NCI-H524 treated with DMSO at 0.1 percent for 48 hours (cell line): Measurements from ENCODE around the gene DENND2D.

Source experiments
- DNase-seq: peaks from one replicate; lab custom pipeline; 2025; lab: John Stamatoyannopoulos, UW

Gene DENND2D, protein sequence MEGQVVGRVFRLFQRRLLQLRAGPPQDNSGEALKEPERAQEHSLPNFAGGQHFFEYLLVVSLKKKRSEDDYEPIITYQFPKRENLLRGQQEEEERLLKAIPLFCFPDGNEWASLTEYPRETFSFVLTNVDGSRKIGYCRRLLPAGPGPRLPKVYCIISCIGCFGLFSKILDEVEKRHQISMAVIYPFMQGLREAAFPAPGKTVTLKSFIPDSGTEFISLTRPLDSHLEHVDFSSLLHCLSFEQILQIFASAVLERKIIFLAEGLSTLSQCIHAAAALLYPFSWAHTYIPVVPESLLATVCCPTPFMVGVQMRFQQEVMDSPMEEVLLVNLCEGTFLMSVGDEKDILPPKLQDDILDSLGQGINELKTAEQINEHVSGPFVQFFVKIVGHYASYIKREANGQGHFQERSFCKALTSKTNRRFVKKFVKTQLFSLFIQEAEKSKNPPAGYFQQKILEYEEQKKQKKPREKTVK

GRCh38 chr1:111199881-111200801 lies at the start of gene DENND2D:
Gene DENND2D (minus strand): TSS chr1:111200646. CDS start chr1:111200459, 187 bp downstream.
- DNase-seq, result no peak

DNA sequence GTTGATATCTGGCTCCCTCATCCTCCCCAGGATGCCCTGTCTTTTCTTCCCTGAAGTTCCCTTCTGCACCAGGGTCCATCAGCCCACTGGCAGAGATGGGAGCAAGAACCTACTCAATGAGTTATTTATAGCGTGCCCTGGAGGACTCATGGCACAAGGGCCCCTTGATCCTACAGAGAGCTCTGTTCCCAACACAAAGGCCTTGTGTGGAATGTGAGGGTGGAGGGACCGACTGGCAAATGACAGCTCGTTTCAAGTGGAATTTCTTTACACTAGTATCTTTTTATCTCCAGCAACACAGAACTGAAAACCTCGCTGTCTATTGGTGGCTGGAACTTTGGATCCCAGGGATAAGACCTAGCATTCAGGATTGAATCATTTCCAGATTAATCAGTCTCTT lies 49.5 kb upstream of the DENND2D start:
- no peak for DNase-seq

- no peak for DNase-seq
Observed at GRCh38 chr1:111247125-111247838, 46.8 kb upstream of the DENND2D start.

- no peak for DNase-seq
Observed at GRCh38 chr1:111242805-111243523, 42.5 kb upstream of the DENND2D start.

DNA sequence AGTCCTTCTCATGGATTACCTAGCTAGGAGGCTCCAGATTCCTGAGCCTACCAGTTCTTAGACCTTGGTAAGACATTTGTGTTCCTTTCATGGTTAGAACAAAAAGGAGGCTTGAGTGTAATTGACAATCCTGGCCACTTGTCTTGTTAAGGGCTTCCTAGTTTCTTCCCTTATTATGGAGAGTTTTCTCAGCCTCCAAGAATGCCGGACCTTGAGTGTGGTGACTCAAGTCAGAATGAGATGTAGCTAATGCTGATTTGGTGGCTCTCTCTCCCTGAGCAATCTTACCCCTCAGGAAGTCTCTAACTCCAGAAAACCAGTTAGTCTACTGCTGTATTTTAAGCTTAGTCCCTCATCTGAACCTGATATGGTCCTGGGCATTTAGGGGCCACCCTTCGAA lies 41.4 kb upstream of the DENND2D start:
- DNase-seq, result no peak

- no peak for DNase-seq
Observed at GRCh38 chr1:111238056-111238795, 37.8 kb upstream of the DENND2D start.

- DNase-seq, result no peak
Observed at GRCh38 chr1:111236806-111237205, 36.4 kb upstream of the DENND2D start.

- no peak for DNase-seq
Observed at GRCh38 chr1:111236379-111236778, 35.9 kb upstream of the DENND2D start.

- no peak for DNase-seq
Observed at GRCh38 chr1:111234866-111235265, 34.4 kb upstream of the DENND2D start.

GRCh38 chr1:111234258-111234657 lies 33.8 kb upstream of the DENND2D start:
- DNase-seq, result no peak

- DNase-seq, result no peak
Observed at GRCh38 chr1:111232134-111232533, 31.7 kb upstream of the DENND2D start.

GRCh38 chr1:111228748-111229126 lies 28.3 kb upstream of the DENND2D start:
- DNase-seq, result no peak

- no peak for DNase-seq
Observed at GRCh38 chr1:111227851-111228747, 27.7 kb upstream of the DENND2D start.

DNA sequence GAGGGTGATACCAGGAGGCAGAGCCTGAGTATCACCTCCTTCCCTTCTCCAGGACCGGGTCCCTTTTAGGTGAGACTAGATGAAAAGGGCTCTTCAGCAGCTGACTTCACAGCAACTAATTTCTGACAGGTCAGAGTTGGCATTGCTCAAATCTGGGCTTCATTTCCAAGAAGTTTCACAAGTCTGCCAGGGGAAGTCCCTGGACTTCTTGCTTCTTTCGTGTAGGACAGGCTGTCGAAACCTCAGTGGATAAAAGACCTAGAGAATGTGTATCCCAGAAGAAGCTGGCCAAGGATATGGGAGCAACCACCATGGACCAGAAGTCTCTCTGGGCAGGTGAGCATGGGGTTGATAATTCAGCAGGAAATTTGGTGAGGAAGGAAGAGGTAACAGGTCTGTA lies 27.0 kb upstream of the DENND2D start, which contains the start of gene CHI3L2:
CHI3L2 (plus strand) TSS at position 280 of the 400 bp plus-strand sequence; CDS start at position 297, 17 bp downstream.
- DNase-seq, result no peak

GRCh38 chr1:111225717-111226400 lies 25.4 kb upstream of the DENND2D start:
- no peak for DNase-seq

GRCh38 chr1:111225091-111225490 lies 24.6 kb upstream of the DENND2D start:
- no peak for DNase-seq

DNA sequence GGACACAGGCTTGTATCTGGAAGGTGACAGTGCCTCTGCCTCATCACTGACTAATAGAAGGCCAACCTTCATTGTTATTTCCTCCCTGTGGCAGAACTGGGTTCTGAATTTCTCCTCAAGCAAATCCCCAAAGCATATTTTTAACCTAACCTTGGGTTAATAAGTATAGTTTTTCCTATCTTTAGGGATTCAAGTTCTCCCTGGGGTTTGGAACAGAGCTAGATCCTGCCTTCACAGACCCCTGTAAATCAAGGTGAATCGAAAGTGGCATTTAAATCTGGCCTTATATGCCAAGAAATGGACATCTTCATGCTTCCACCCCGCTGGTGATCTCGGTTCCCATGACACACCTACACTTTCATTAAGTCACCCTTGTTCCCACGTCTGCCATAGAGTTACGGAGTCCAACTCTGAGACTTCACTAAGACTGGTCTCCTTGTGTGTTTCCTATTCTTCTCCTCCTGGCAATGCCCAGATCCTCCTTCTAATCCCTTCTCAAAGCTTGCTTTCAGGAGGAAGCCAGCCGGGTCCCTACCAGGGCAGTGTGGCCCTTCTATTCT lies 22.8 kb upstream of the DENND2D start:
- DNase-seq, result no peak

DNA sequence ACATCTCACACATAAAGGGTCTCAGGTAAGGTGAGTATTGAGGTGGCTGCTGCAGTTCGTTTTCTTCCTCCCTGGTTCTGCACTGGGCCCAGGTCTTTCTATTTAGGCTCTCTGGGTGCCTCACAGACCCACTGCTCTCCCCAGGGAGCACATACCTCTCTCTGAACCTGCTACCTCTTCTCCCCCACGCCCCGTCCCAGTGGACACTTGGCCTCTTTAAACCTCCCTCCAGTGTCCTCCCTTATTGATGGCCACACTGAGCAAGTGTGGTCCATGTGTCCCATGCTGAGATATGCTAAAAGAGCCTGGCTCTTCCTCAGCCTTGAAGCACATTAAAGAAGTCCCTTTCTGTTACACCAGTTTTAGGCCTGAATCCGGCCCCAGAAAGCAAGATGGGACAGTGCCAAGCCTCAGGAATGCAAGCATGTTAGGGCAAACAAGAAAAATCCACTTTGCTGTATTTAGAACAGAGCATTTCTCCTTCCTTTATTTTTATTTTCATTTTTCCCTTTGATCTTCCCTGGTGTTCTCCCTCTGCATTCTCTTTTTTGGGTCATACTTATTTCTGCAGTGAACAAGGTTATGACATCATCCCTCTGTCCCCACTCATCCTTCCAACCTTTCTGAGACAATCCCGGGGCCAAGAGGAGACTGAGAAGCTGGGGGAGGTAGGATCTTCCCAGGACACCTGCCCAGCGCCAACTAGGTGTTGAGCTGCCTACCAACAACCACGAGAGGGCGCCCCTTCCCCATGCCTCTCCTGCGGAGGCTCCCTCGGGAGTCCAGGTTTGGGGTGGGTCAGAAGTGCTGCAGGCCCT lies 22.1 kb upstream of the DENND2D start:
- DNase-seq, result no peak
